Panc1 (cell line): ENCODE results near the gene PAX5. TPM values are rescaled to one million over a fixed set of nuclear protein-coding genes. Genes with fewer than 3 reads are reported as not detected.

ENCODE experiments used
- ATAC-seq: fragments of 200-7000 bp; cut with Tn5 transposase; 2 replicates; pipeline ENCODE4 v1.9.1; 2020; ENCODE audit warnings: mild to moderate bottlenecking, moderate library complexity
- BruUV-seq: library from RNA; stranded (reverse); fragments of 400-500 nt; replicated peaks from 2 replicates; lab custom pipeline; 2021; lab: Mats Ljungman, UMichigan
- CTCF ChIA-PET: fragments of 300-600 bp; sonication (Branson Sonifier 250); formaldehyde crosslinking; loops from one replicate; lab custom pipeline; 2022; ENCODE audit warnings: antibody characterized with exemption; lab: Charles Lee
- POLR2A ChIA-PET: fragments of 300-600 bp; sonication (Branson Sonifier 250); formaldehyde crosslinking; loops from one replicate; lab custom pipeline; 2022; ENCODE audit warnings: antibody characterized with exemption; lab: Charles Lee
- DNase-seq: peaks from one replicate; pipeline ENCODE4 v3.0.0-alpha.2; 2010; ENCODE audit warnings: low read depth, low spot score
- H3K27ac ChIP-seq: 2 replicates; pipeline ENCODE4 v1.5.1; 2011; ENCODE audit warnings: mild to moderate bottlenecking, low read length, inconsistent platforms
- H3K27me3 ChIP-seq: fragments of 200-500 bp; sonication (Bioruptor generic); 2 replicates; pipeline ENCODE4 v1.6.0; 2014; ENCODE audit warnings: low read length, inconsistent platforms; ENCODE audit not compliant: control insufficient read depth, insufficient read depth
- H3K36me3 ChIP-seq: fragments of 200-500 bp; sonication (Bioruptor generic); 2 replicates; pipeline ENCODE4 v1.5.1; 2014; ENCODE audit warnings: inconsistent platforms, mild to moderate bottlenecking, low read length, moderate library complexity; ENCODE audit not compliant: control insufficient read depth, insufficient read depth
- H3K4me1 ChIP-seq: 2 replicates; pipeline ENCODE4 v1.5.1; 2011; ENCODE audit warnings: inconsistent platforms, mild to moderate bottlenecking, low read length, moderate library complexity; ENCODE audit not compliant: control insufficient read depth, insufficient read depth
- H3K4me3 ChIP-seq, 2 experiments: 2 replicates each; pipeline ENCODE4 v1.5.1; 2011 to 2012; ENCODE audit warnings: low read depth in 2 of 2, low read length in 2 of 2, mild to moderate bottlenecking in 2 of 2, inconsistent platforms in 1 of 2, moderate library complexity in 1 of 2
- H3K9me3 ChIP-seq: fragments of 200-500 bp; sonication (Bioruptor generic); 2 replicates; pipeline ENCODE4 v1.5.1; 2014; ENCODE audit warnings: low read depth, mild to moderate bottlenecking, inconsistent platforms, low read length, moderate library complexity; ENCODE audit not compliant: control insufficient read depth, insufficient read depth
- POLR2AphosphoS5 ChIP-seq: IDR thresholded peaks from 2 replicates; pipeline ENCODE4 v1.6.1; 2012; ENCODE audit warnings: mild to moderate bottlenecking, low read depth, low read length, moderate library complexity
- SIN3A ChIP-seq: IDR thresholded peaks from 2 replicates; pipeline ENCODE4 v1.6.1; 2012; ENCODE audit warnings: low read depth, mild to moderate bottlenecking, low read length, moderate library complexity, borderline replicate concordance; ENCODE audit not compliant: insufficient read depth
- TCF7L2 ChIP-seq: IDR thresholded peaks from 2 replicates; pipeline ENCODE4 v1.6.1; 2011; ENCODE audit warnings: mild to moderate bottlenecking, low read depth, low read length, inconsistent platforms
- in situ Hi-C: cut with HindIII; loops from 2 replicates; pipeline ENCODE4 v1.10.0; 2016; ENCODE audit warnings: low sequenced_read_pairs, low pct_unique_long_range_greater_than_20kb
- intact Hi-C: fragments of 100-400 bp; cut with micrococcal nuclease; formaldehyde crosslinking; loops from one replicate; pipeline ENCODE4 v1.10.0; 2022; ENCODE audit not compliant: unreplicated experiment
- total RNA-seq: library from RNA; stranded (reverse); gene quantifications from one replicate; pipeline ENCODE4 v1.2.1, GENCODE V29; 2021; ENCODE audit not compliant: unreplicated experiment
- TF ChIP-seq, protein P1 (sequence below), 2 experiments: IDR thresholded peaks; 2 replicates each; pipeline ENCODE4 v1.6.1; 2011 to 2012; ENCODE audit warnings: low read depth in 2 of 2, control low read depth in 1 of 2, low read length in 1 of 2, mild to moderate bottlenecking in 1 of 2, moderate library complexity in 1 of 2; ENCODE audit not compliant: insufficient read depth in 1 of 2
- TF ChIP-seq, protein P2 (sequence below): fragments of 450-650 bp; IDR thresholded peaks from 2 replicates; pipeline ENCODE4 v1.5.1; 2017; ENCODE audit warnings: mild to moderate bottlenecking

The PAX5 gene
- total RNA-seq, 1 experiment from 2014 or later: 0.39 TPM

DNA sequence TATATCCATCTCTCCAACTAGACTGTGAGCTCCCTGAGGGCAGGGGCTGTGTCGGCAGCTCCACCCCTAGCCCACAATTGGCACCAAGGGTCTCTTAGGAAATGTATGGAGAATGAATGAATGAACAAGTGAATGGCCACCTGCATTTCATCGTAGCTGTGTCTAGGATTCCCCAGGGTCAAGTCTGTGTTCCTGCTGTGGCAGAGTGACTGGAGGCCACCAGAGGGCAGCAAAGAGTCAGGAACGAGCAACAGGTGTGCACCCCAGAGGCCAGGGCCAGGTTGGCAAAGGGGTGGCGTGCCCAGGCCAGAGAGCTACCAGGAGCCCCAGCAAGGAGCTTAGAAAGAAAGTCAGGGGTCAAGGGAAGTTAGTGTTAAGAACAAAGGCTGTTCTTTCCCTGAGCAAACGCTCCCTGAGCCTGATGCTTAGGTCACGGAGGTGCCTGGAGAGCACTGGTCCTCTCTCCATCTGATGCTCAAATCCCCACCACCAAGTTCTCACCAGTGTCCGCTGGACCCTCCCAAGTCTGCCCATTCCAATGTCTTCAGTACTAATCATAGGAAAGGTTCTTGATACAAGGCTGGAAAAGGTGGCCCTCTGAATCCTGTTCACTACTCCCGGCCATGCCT, 160.7 kb downstream of the PAX5 start:
- intact Hi-C loops: loop anchor here (1.0 to 10.0 kb wide), 4 partner anchors 104 to 521 kb away; no protein-coding TSS in a partner anchor
- BruUV-seq: no TSS peak
- peak; percentile 96 for ATAC-seq

DNA sequence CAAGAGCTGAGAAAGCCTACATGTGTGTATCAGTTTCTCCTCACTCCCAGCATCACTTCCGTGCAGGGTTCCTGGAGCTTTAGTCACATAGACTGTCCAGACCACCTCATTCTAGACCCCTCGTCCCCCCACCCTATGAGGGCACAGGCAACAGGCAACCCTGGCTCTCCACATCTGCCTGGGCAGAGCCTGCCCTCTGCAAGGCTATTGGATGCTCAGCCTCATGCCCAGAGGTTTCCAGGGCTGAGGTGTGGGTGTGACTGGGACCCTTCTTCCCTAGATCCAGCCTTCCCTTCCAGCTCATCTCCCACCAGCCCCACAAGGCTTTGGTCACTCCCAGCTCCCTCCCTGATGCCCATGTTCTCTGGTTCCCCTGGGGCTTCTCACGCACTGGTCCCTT, 161.4 kb downstream of the PAX5 start:
- no TSS peak for BruUV-seq
- peaks cover under 1% of the 10 kb centered on the region for H3K27me3 ChIP-seq
- no peak overlapping the region for H3K27ac ChIP-seq
- ChIA-PET POLR2A (interaction anchor here (0.9 kb wide), 1 partner anchor 118 kb away, joined by 3 read pairs; no protein-coding TSS in a partner anchor), CTCF (interaction anchor here (0.7 to 3.9 kb wide), 25 partner anchors 9 to 538 kb away, joined by 3 to 35 read pairs (median 5); partner anchors contain the start of gene ZCCHC7)
- intact Hi-C loops: loop anchor here (1.0 to 10.0 kb wide), 4 partner anchors 105 to 522 kb away; no protein-coding TSS in a partner anchor
- TF ChIP-seq TCF7L2: no peak
- in situ Hi-C loops: no loop called here
- no peak overlapping the region for H3K4me3 ChIP-seq
- DNase-seq: no peak
- no peak for ATAC-seq
- H3K4me1 ChIP-seq: peaks cover under 1% of the 10 kb centered on the region
- no peaks in the 10 kb centered on the region for H3K9me3 ChIP-seq
- no peaks in the 10 kb centered on the region for H3K36me3 ChIP-seq

More for the DNA sequence above, 160.7 kb downstream of the PAX5 start:
- DNase-seq: peak; percentile 61
- H3K27ac ChIP-seq: no peak overlapping the region
- in situ Hi-C loops: no loop called here
- H3K4me1 ChIP-seq: peaks cover 4% of the 10 kb centered on the region; the same call in 1 of the 2 replicates
- no peaks in the 10 kb centered on the region for H3K36me3 ChIP-seq
- no peak overlapping the region for H3K4me3 ChIP-seq
- CTCF ChIA-PET: interaction anchor here (0.6 to 3.9 kb wide), 28 partner anchors 9 to 537 kb away, joined by 3 to 35 read pairs (median 4); partner anchors contain the start of gene ZCCHC7
- POLR2A ChIA-PET: interaction anchor here (0.9 kb wide), 1 partner anchor 118 kb away, joined by 3 read pairs; no protein-coding TSS in a partner anchor
- no peaks in the 10 kb centered on the region for H3K9me3 ChIP-seq
- H3K27me3 ChIP-seq: no peaks in the 10 kb centered on the region; the same call in 1 of the 2 replicates
- TF ChIP-seq, protein P1, sequence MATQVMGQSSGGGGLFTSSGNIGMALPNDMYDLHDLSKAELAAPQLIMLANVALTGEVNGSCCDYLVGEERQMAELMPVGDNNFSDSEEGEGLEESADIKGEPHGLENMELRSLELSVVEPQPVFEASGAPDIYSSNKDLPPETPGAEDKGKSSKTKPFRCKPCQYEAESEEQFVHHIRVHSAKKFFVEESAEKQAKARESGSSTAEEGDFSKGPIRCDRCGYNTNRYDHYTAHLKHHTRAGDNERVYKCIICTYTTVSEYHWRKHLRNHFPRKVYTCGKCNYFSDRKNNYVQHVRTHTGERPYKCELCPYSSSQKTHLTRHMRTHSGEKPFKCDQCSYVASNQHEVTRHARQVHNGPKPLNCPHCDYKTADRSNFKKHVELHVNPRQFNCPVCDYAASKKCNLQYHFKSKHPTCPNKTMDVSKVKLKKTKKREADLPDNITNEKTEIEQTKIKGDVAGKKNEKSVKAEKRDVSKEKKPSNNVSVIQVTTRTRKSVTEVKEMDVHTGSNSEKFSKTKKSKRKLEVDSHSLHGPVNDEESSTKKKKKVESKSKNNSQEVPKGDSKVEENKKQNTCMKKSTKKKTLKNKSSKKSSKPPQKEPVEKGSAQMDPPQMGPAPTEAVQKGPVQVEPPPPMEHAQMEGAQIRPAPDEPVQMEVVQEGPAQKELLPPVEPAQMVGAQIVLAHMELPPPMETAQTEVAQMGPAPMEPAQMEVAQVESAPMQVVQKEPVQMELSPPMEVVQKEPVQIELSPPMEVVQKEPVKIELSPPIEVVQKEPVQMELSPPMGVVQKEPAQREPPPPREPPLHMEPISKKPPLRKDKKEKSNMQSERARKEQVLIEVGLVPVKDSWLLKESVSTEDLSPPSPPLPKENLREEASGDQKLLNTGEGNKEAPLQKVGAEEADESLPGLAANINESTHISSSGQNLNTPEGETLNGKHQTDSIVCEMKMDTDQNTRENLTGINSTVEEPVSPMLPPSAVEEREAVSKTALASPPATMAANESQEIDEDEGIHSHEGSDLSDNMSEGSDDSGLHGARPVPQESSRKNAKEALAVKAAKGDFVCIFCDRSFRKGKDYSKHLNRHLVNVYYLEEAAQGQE (IDR thresholded peaks at IDR 0.05; ENCODE audit: insufficient read depth in 1 of 2, low read depth in 2 of 2, low read length in 1 of 2): no peak
- TF ChIP-seq POLR2AphosphoS5: no peak
- TF ChIP-seq TCF7L2: no peak
- no peak for TF ChIP-seq SIN3A
- TF ChIP-seq, protein P2, sequence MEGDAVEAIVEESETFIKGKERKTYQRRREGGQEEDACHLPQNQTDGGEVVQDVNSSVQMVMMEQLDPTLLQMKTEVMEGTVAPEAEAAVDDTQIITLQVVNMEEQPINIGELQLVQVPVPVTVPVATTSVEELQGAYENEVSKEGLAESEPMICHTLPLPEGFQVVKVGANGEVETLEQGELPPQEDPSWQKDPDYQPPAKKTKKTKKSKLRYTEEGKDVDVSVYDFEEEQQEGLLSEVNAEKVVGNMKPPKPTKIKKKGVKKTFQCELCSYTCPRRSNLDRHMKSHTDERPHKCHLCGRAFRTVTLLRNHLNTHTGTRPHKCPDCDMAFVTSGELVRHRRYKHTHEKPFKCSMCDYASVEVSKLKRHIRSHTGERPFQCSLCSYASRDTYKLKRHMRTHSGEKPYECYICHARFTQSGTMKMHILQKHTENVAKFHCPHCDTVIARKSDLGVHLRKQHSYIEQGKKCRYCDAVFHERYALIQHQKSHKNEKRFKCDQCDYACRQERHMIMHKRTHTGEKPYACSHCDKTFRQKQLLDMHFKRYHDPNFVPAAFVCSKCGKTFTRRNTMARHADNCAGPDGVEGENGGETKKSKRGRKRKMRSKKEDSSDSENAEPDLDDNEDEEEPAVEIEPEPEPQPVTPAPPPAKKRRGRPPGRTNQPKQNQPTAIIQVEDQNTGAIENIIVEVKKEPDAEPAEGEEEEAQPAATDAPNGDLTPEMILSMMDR: no peak
